Activated naive CD4-positive, alpha-beta T cell treated with anti-CD3 and anti-CD28 coated beads, Interleukin-2, amount 50 U/mL, for 24 hours (primary cell): ENCODE data around the gene F7.

Source experiments
- H3K27ac Mint-ChIP-seq: one replicate; pipeline ENCODE4 v1.8.0; 2021; ENCODE audit warnings: mild to moderate bottlenecking, mixed read lengths
- H3K27me3 Mint-ChIP-seq: one replicate; pipeline ENCODE4 v1.8.0; 2021; ENCODE audit warnings: mixed read lengths
- H3K36me3 Mint-ChIP-seq: one replicate; pipeline ENCODE4 v1.8.0; 2021; ENCODE audit warnings: mixed read lengths
- H3K4me1 Mint-ChIP-seq: one replicate; pipeline ENCODE4 v1.8.0; 2021; ENCODE audit warnings: mixed read lengths
- H3K4me3 Mint-ChIP-seq: one replicate; pipeline ENCODE4 v1.8.0; 2021; ENCODE audit warnings: mild to moderate bottlenecking, mixed read lengths
- H3K9me3 Mint-ChIP-seq: one replicate; pipeline ENCODE4 v1.8.0; 2021; ENCODE audit warnings: mixed read lengths

The F7 gene

DNA sequence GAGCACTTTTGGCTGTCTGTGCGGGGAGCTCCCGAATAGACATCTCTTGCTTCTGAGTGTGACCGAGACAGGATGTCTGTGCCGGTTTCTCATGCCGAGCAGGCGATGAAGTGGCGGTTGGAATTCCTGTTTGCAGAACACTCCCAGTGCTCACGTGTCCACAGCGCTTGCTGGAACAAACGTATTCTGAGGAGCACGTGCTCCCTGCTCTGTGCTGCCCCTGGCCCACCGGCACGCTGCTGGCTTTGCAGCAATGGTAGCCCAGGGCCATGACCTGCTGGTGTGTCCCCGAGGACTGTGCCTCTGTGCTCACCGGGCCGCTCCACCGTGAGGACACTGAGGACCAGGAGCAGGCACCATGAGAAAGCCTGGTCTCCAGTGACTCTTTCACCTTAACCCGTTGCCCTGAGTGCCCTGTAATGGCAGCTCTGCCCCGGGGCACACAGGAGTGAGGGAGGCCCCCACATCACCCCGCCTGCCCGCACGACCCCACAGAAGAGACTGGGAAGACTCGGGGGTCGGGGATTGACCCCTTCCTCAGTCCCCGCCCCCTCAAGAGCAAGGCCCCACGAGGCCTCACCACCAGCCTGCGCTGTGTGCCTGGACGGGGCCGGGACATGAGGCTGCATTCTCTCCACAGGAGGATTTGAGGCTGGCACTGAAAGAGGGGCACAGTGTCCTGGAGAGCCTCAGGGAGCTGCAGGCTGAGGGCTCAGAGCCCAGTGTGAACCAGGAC lies 40.0 kb upstream of the F7 start:
- Mint-ChIP-seq H3K27ac (no peak overlapping the region), H3K4me1 (no peaks in the 10 kb centered on the region), H3K36me3 (peaks cover 2% of the 10 kb centered on the region), H3K27me3 (no peaks in the 10 kb centered on the region), H3K4me3 (no peak overlapping the region), H3K9me3 (no peaks in the 10 kb centered on the region)

GRCh38 chr13:113066142-113066455 lies 39.5 kb upstream of the F7 start:
- H3K4me1 Mint-ChIP-seq: no peaks in the 10 kb centered on the region
- H3K27me3 Mint-ChIP-seq: no peaks in the 10 kb centered on the region
- peaks cover 4% of the 10 kb centered on the region for H3K36me3 Mint-ChIP-seq
- no peaks in the 10 kb centered on the region for H3K9me3 Mint-ChIP-seq
- no peak overlapping the region for H3K27ac Mint-ChIP-seq
- no peak overlapping the region for H3K4me3 Mint-ChIP-seq

DNA sequence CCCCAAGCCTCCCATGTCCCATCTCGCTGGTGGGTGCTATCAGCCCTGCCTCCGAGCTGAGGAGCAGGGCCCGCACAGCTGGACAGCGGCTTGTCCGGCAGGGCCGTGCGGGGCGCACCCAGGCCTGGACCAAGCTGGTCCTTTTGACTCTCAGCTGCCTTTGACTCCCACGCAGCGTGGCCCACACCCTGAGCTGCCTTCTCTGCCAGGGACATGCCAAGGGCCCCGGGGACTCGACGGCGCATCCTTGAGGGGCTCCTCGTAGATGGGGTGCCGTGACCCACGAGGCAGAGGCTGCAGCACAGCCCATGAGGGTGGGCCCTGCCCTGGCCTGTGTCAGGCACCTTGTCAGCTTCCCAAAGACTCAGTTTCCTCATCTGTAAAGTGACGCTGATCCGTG lies 38.8 kb upstream of the F7 start:
- H3K27ac Mint-ChIP-seq: no peak overlapping the region
- peaks cover 9% of the 10 kb centered on the region for H3K36me3 Mint-ChIP-seq
- no peak overlapping the region for H3K4me3 Mint-ChIP-seq

DNA sequence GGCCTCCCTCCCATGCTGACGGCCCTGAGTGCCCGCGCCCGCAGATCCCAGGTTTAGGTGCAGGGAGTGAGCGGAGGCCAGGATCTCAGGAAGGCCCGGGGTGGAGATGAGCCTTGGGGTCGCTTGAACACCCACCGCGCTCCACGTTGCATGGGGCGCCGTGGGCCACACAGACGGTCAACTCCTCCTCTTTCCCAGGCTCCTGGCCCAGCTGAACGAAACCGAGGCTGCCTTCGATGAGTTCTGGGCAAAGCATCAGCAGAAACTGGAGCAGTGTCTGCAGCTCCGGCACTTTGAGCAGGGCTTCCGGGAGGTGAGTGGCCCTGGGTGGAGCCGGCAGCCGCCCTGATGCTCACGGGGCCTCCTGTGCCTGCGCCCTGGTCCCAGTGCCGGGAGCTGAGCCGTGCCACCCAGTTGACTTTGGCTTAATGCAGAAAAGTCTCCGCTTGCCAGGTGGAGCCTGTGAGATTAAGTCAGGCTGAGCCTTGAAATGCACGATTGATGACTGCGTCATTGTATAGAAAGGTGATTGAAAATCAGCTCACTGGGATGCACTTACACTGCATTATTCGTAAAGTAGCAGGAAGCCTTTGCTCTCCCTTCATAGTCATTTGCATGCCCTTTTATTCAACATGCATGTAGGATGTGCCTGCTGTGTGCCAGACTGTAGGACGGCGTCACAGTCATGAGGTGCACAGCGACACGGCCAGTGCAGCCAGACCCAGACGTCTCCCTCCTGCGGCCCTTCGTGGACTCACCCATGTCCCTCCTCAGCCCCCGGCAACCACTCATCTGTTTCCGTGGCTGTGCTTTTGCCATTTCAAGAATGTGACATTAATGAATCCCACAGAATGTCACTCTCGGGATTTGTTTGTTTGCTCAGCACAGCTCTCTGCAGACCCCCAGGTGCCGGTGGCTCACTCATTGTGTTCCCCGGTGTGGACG lies 35.5 kb upstream of the F7 start:
- Mint-ChIP-seq H3K4me1 (no peaks in the 10 kb centered on the region), H3K27me3 (no peaks in the 10 kb centered on the region), H3K9me3 (no peaks in the 10 kb centered on the region), H3K36me3 (peaks cover 16% of the 10 kb centered on the region), H3K4me3 (no peak overlapping the region), H3K27ac (no peak overlapping the region)

More for the DNA sequence above, 38.8 kb upstream of the F7 start:
- Mint-ChIP-seq H3K27me3 (no peaks in the 10 kb centered on the region), H3K9me3 (no peaks in the 10 kb centered on the region), H3K4me1 (no peaks in the 10 kb centered on the region)

DNA sequence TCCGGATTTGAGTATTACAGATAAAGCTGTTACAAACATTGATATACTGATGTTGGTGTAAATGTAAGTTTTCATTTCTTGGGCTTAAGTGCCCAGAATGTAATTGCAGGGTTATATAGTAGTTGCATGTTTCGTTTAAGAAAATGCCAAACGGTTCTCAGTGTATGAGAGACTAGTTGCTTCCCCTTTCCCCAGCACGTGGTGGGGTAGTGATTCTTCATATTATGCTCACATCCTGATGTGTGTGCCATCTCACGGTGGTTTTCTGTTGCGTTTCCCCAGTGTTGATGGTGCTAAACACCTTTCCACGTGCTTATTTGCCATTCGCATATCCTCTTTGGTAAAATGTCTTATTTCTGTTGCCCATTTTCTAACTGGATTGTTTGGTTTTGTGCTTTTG lies 34.7 kb upstream of the F7 start:
- H3K4me1 Mint-ChIP-seq: no peaks in the 10 kb centered on the region
- peaks cover 16% of the 10 kb centered on the region for H3K36me3 Mint-ChIP-seq

GRCh38 chr13:113072376-113072775 lies 33.2 kb upstream of the F7 start:
- Mint-ChIP-seq H3K27me3 (no peaks in the 10 kb centered on the region), H3K4me1 (no peaks in the 10 kb centered on the region), H3K9me3 (no peaks in the 10 kb centered on the region), H3K36me3 (peaks cover 16% of the 10 kb centered on the region), H3K27ac (no peak overlapping the region), H3K4me3 (no peak overlapping the region)

More for the DNA sequence above, 34.7 kb upstream of the F7 start:
- Mint-ChIP-seq H3K9me3 (no peaks in the 10 kb centered on the region), H3K27me3 (no peaks in the 10 kb centered on the region), H3K4me3 (no peak overlapping the region), H3K27ac (no peak overlapping the region)

DNA sequence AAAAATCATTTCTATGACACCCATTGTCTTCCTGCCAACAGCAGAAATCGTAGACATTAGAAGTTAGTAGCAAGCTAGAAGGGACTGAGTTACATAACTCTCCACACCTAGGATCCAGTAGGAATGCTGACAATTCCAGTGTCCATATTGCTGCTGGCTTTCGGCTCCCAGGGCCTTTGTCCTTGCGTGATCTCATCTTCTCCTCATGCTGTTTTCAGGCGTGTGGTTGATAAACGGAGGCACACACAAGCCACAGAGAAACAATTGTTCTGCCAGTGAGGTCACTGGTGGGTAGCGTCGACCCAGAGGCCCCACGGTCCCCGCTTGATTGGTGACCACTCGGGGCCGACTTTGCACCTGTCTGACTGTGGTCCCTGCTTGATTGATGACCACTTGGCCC lies 31.6 kb upstream of the F7 start:
- H3K4me1 Mint-ChIP-seq: no peaks in the 10 kb centered on the region
- no peaks in the 10 kb centered on the region for H3K27me3 Mint-ChIP-seq
- no peaks in the 10 kb centered on the region for H3K9me3 Mint-ChIP-seq
- H3K36me3 Mint-ChIP-seq: peaks cover 16% of the 10 kb centered on the region
- no peak overlapping the region for H3K27ac Mint-ChIP-seq
- no peak overlapping the region for H3K4me3 Mint-ChIP-seq

GRCh38 chr13:113074401-113074800 lies 31.2 kb upstream of the F7 start:
- Mint-ChIP-seq H3K4me3 (no peak overlapping the region), H3K27ac (no peak overlapping the region), H3K36me3 (peaks cover 16% of the 10 kb centered on the region), H3K4me1 (no peaks in the 10 kb centered on the region), H3K9me3 (no peaks in the 10 kb centered on the region), H3K27me3 (no peaks in the 10 kb centered on the region)

DNA sequence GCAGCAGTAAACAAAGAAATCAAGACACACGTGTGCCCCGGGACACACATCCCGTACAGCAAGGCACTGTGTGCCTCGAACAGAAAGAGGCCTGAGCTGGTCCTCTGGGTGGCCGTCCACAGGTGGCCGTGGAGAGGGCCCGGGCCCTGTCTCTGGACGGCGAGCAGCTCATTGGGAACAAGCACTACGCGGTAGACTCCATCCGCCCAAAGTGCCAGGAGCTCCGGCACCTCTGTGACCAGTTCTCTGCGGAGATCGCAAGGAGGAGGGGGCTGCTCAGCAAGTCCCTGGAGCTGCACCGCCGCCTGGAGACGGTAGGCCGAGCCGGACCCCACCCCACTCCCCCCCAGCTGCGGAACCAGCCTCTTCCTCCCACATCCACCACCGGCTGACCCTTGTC lies 30.7 kb upstream of the F7 start:
- H3K9me3 Mint-ChIP-seq: no peaks in the 10 kb centered on the region
- H3K27ac Mint-ChIP-seq: no peak overlapping the region
- H3K36me3 Mint-ChIP-seq: peaks cover 16% of the 10 kb centered on the region
- no peaks in the 10 kb centered on the region for H3K27me3 Mint-ChIP-seq
- H3K4me3 Mint-ChIP-seq: no peak overlapping the region
- H3K4me1 Mint-ChIP-seq: no peaks in the 10 kb centered on the region

DNA sequence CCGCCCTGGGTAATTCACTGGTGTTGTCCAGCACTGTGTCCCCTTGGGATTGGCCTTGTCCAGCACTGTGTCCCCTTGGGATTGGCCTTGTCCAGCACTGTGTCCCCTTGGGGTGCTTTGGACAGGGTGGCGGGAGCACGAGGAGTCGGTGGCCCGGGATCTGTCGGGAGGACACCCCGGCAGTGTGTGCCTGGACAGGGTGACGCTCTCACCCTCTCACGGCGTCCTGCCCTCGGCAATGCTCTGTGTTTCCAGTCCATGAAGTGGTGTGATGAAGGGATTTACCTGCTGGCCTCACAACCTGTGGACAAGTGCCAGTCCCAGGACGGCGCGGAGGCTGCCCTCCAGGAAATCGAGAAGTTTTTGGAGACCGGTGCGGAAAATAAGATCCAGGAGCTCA lies 29.9 kb upstream of the F7 start:
- peaks cover 16% of the 10 kb centered on the region for H3K36me3 Mint-ChIP-seq
- no peaks in the 10 kb centered on the region for H3K9me3 Mint-ChIP-seq
- no peak overlapping the region for H3K4me3 Mint-ChIP-seq
- H3K27ac Mint-ChIP-seq: no peak overlapping the region
- no peaks in the 10 kb centered on the region for H3K4me1 Mint-ChIP-seq
- no peaks in the 10 kb centered on the region for H3K27me3 Mint-ChIP-seq

GRCh38 chr13:113076681-113077401 lies 28.8 kb upstream of the F7 start:
- Mint-ChIP-seq H3K4me1 (no peaks in the 10 kb centered on the region), H3K27me3 (no peaks in the 10 kb centered on the region), H3K36me3 (peaks cover 9% of the 10 kb centered on the region), H3K27ac (no peak overlapping the region), H3K4me3 (no peak overlapping the region), H3K9me3 (no peaks in the 10 kb centered on the region)

- Mint-ChIP-seq H3K27me3 (no peaks in the 10 kb centered on the region), H3K4me1 (no peaks in the 10 kb centered on the region), H3K9me3 (no peaks in the 10 kb centered on the region), H3K36me3 (peaks cover 4% of the 10 kb centered on the region), H3K4me3 (no peak overlapping the region), H3K27ac (no peak overlapping the region)
These were observed 28.0 kb upstream of the F7 start for GRCh38 chr13:113077566-113077952.

- H3K27ac Mint-ChIP-seq: no peak overlapping the region
- H3K27me3 Mint-ChIP-seq: no peaks in the 10 kb centered on the region
- no peaks in the 10 kb centered on the region for H3K36me3 Mint-ChIP-seq
- no peaks in the 10 kb centered on the region for H3K9me3 Mint-ChIP-seq
- no peaks in the 10 kb centered on the region for H3K4me1 Mint-ChIP-seq
- H3K4me3 Mint-ChIP-seq: no peak overlapping the region
These were observed 27.4 kb upstream of the F7 start for GRCh38 chr13:113077953-113078901.

DNA sequence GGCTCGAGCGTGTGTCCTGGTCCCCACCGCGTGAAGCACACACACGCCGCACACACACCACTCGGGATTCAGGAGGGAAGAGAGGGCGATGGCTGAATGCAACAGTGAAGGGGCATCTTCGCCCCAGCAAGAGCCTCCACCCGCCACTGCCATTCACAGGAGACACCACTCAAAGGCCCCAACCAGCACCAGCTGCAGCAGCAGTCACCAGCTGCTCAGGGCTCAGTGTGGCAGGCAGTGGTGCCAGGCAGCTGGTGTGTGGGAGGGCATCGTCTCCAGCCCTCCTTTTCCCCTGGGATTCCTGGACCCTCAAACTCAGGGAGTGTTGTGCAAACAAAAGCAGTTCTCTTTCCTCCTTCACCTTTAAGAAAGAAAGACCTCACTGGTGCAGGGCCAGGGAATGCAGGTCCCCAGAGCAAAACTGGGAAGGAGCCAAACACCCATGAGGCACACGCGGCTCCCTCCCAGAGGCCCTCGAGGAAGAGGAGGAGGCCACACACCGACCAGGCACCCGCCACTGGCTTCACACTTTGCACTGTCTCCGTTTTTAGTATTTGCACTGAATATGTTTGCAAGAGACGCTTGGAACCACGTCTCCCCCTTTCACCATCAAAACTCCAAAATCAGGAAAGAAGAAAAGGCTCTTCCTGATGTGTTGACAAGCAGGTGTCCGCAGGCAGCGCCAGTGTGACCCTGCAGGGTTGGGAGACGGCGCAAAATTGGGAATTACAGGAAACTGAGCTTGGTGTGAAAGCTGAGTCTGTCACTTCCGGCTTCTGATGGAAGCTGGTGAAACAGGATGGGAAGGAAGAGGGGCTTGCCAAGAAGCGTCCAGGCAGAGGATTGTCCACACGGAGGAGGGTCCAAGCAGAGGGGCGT lies 26.4 kb upstream of the F7 start:
- Mint-ChIP-seq H3K36me3 (no peaks in the 10 kb centered on the region), H3K9me3 (no peaks in the 10 kb centered on the region), H3K4me3 (no peak overlapping the region), H3K4me1 (no peaks in the 10 kb centered on the region), H3K27me3 (no peaks in the 10 kb centered on the region), H3K27ac (no peak overlapping the region)
